Stimulated activated CD8-positive, alpha-beta memory T cell treated with anti-CD3 and anti-CD28 coated beads, Interleukin-15, amount 100 ng/mL, for 24 hours (primary cell): ENCODE data around the gene ATP2B3.
"Not testable (repeated sequence)": the region's sequence is repeated elsewhere in the genome, so short reads cannot be mapped to it uniquely, and the experiment has no call there.

Experiments used
- DNase-seq: peaks from one replicate; pipeline ENCODE4 v3.0.0-alpha.2; 2020; ENCODE audit warnings: low read depth

The ATP2B3 gene

GRCh38 chrX:153595859-153596857, 78.7 kb downstream of the ATP2B3 start:
- DNase-seq = no peak

- no peak for DNase-seq
Observed at GRCh38 chrX:153596981-153597750, 79.7 kb downstream of the ATP2B3 start.

- no peak for DNase-seq
Observed at GRCh38 chrX:153598541-153599191, 81.2 kb downstream of the ATP2B3 start, which contains the start of gene CCNQ. TSS of gene CCNQ (minus strand) at chrX:153599139. CDS start at chrX:153599073, 66 bp downstream.

- DNase-seq = peak; percentile 62
Observed at GRCh38 chrX:153599192-153600031, 82.0 kb downstream of the ATP2B3 start.

- DNase-seq = no peak
Observed at GRCh38 chrX:153600032-153600373, 82.6 kb downstream of the ATP2B3 start.

- DNase-seq = no peak
Observed at GRCh38 chrX:153600921-153601320, 83.5 kb downstream of the ATP2B3 start.

GRCh38 chrX:153601511-153602110, 84.2 kb downstream of the ATP2B3 start:
- no peak for DNase-seq

- no peak for DNase-seq
Observed at GRCh38 chrX:153602601-153603000, 85.2 kb downstream of the ATP2B3 start.

- DNase-seq = no peak
Observed at GRCh38 chrX:153603131-153603656, 85.8 kb downstream of the ATP2B3 start.

GRCh38 chrX:153604666-153605380, 87.4 kb downstream of the ATP2B3 start:
- DNase-seq = not testable (repeated sequence)

GRCh38 chrX:153606503-153606902, 89.1 kb downstream of the ATP2B3 start:
- DNase-seq = no peak

- DNase-seq = no peak
Observed at GRCh38 chrX:153608376-153608775, 90.9 kb downstream of the ATP2B3 start.

- DNase-seq = no peak
Observed at GRCh38 chrX:153608806-153609205, 91.4 kb downstream of the ATP2B3 start.

GRCh38 chrX:153609917-153610835, 92.7 kb downstream of the ATP2B3 start:
- DNase-seq = peak; percentile 44

GRCh38 chrX:153610836-153611213, 93.4 kb downstream of the ATP2B3 start:
- no peak for DNase-seq

GRCh38 chrX:153611298-153612095, 94.1 kb downstream of the ATP2B3 start:
- no peak for DNase-seq

GRCh38 chrX:153612413-153612812, 95.0 kb downstream of the ATP2B3 start:
- no peak for DNase-seq

GRCh38 chrX:153614818-153615217, 97.4 kb downstream of the ATP2B3 start:
- DNase-seq = no peak
